H1 (cell line): ENCODE measurements around the gene UBE3C. TPM values are rescaled to one million over a fixed set of nuclear protein-coding genes. Genes with fewer than 3 reads are reported as not detected.

Source experiments
- CTCF ChIA-PET: fragments of 300-600 bp; sonication (Branson Sonifier 250); formaldehyde crosslinking; loops from one replicate; lab custom pipeline; 2021; ENCODE audit not compliant: partially characterized antibody; lab: Charles Lee
- POLR2A ChIA-PET: fragments of 300-600 bp; sonication (Branson Sonifier 250); formaldehyde crosslinking; loops from one replicate; lab custom pipeline; 2021; ENCODE audit warnings: inconsistent platforms; ENCODE audit not compliant: partially characterized antibody; lab: Charles Lee
- DNase-seq, 2 experiments: peaks; one replicate each; pipeline versions ENCODE4 v3.0.0 to v3.0.0-alpha.2; 2010 to 2022; ENCODE audit warnings: low spot score in 2 of 2, low read depth in 1 of 2, mixed read lengths in 1 of 2
- FAIRE-seq: peaks from 2 replicates; lab custom pipeline; 2011; peaks lifted over from hg19 to GRCh38; lab: Jason Lieb, UNC
- H2AFZ ChIP-seq: 2 replicates; pipeline ENCODE4 v1.8.1; 2012; ENCODE audit warnings: low read length, inconsistent platforms
- H2AK5ac ChIP-seq: 2 replicates; pipeline ENCODE4 v1.6.1; 2013; ENCODE audit warnings: low read depth, low read length
- H2BK120ac ChIP-seq: replicated peaks from 2 replicates; pipeline ENCODE3; 2013; ENCODE audit warnings: low read depth, low read length, inconsistent platforms
- H2BK12ac ChIP-seq: 2 replicates; pipeline ENCODE4 v1.6.1; 2013; ENCODE audit warnings: low read depth, low read length
- H2BK15ac ChIP-seq: 2 replicates; pipeline ENCODE4 v1.6.1; 2013; ENCODE audit warnings: low read length
- H2BK20ac ChIP-seq: 2 replicates; pipeline ENCODE4 v1.6.1; 2013; ENCODE audit warnings: low read length
- H2BK5ac ChIP-seq: 2 replicates; pipeline ENCODE4 v1.6.1; 2013; ENCODE audit warnings: low read depth, low read length
- H3K14ac ChIP-seq: 2 replicates; pipeline ENCODE4 v1.6.1; 2013; ENCODE audit warnings: inconsistent platforms; ENCODE audit not compliant: insufficient read length
- H3K18ac ChIP-seq: 2 replicates; pipeline ENCODE4 v1.6.1; 2013; ENCODE audit warnings: low read length; ENCODE audit errors: extremely low read depth
- H3K23ac ChIP-seq: 2 replicates; pipeline ENCODE4 v1.6.1; 2013; ENCODE audit warnings: inconsistent platforms; ENCODE audit not compliant: insufficient read length
- H3K23me2 ChIP-seq: 2 replicates; pipeline ENCODE4 v1.6.1; 2013; ENCODE audit warnings: low read depth, low read length
- H3K27ac ChIP-seq: 2 replicates; pipeline ENCODE4 v1.6.1; 2011; ENCODE audit warnings: low read depth, low read length, inconsistent platforms
- H3K27me3 ChIP-seq, 4 experiments: replicated peaks in 1 of 4; 1 replicate in 1 of 4; 2 replicates in 3 of 4; pipeline versions ENCODE4 v1.6.1 to v1.8.1; 2011 to 2013; ENCODE audit warnings: low read length in 3 of 4, mild to moderate bottlenecking in 3 of 4, inconsistent platforms in 2 of 4, mixed read lengths in 2 of 4, moderate library complexity in 1 of 4; ENCODE audit not compliant: control insufficient read depth in 3 of 4, insufficient read depth in 3 of 4; ENCODE audit errors: extremely low read depth in 1 of 4
- H3K36me3 ChIP-seq, 4 experiments: 2 replicates each; pipeline versions ENCODE4 v1.6.1 to v1.8.1; 2011 to 2013; ENCODE audit warnings: mild to moderate bottlenecking in 4 of 4, low read length in 3 of 4, moderate library complexity in 2 of 4, control low read depth in 1 of 4, inconsistent platforms in 1 of 4; ENCODE audit not compliant: insufficient read depth in 4 of 4, control insufficient read depth in 2 of 4
- H3K4ac ChIP-seq: replicated peaks from 2 replicates; pipeline ENCODE3; 2013; ENCODE audit warnings: low read length, low read depth, mixed read lengths, inconsistent platforms; ENCODE audit not compliant: insufficient read length
- H3K4me1 ChIP-seq, 4 experiments: replicated peaks in 1 of 4; 1 replicate in 1 of 4; 2 replicates in 3 of 4; pipeline versions ENCODE4 v1.6.1 to v1.8.1; 2011 to 2013; ENCODE audit warnings: low read length in 3 of 4, inconsistent platforms in 2 of 4, mixed read lengths in 1 of 4; ENCODE audit not compliant: insufficient read depth in 4 of 4, control insufficient read depth in 3 of 4
- H3K4me2 ChIP-seq, 2 experiments: 2 replicates each; pipeline versions ENCODE4 v1.6.1 to v1.8.1; 2011 to 2013; ENCODE audit warnings: low read depth in 2 of 2, low read length in 2 of 2, control low read depth in 1 of 2, inconsistent platforms in 1 of 2, mild to moderate bottlenecking in 1 of 2; ENCODE audit not compliant: insufficient read depth in 1 of 2
- H3K4me3 ChIP-seq, 4 experiments: fragments of 200-600, 300-600 bp in 1 of 4; sonication (generic), shearing (Covaris generic), sonication (Bioruptor Twin) in 1 of 4; 2 replicates each; pipeline versions ENCODE4 v1.5.1 to v1.8.1; 2011 to 2016; ENCODE audit warnings: low read length in 4 of 4, low read depth in 3 of 4, control low read depth in 2 of 4, inconsistent platforms in 2 of 4, mild to moderate bottlenecking in 2 of 4, mixed read lengths in 1 of 4, moderate library complexity in 1 of 4; ENCODE audit not compliant: insufficient read depth in 2 of 4; ENCODE audit errors: extremely low read depth in 1 of 4
- H3K56ac ChIP-seq: replicated peaks from 2 replicates; pipeline ENCODE3; 2013; ENCODE audit warnings: low read depth, mild to moderate bottlenecking, mixed read lengths, low read length, inconsistent platforms; ENCODE audit not compliant: insufficient read length
- H3K79me1 ChIP-seq: 2 replicates; pipeline ENCODE4 v1.6.1; 2013; ENCODE audit warnings: low read depth, low read length, control low read depth
- H3K79me2 ChIP-seq, 2 experiments: 2 replicates each; pipeline versions ENCODE4 v1.6.1 to v1.8.1; 2012 to 2013; ENCODE audit warnings: low read length in 2 of 2, mild to moderate bottlenecking in 2 of 2, inconsistent platforms in 1 of 2; ENCODE audit not compliant: insufficient read depth in 2 of 2, control insufficient read depth in 1 of 2
- H3K9ac ChIP-seq, 4 experiments: replicated peaks in 1 of 4; 1 replicate in 1 of 4; 2 replicates in 3 of 4; pipeline versions ENCODE4 v1.6.1 to v1.8.1; 2011 to 2013; ENCODE audit warnings: low read depth in 3 of 4, low read length in 3 of 4, control low read depth in 2 of 4, mild to moderate bottlenecking in 2 of 4, moderate library complexity in 2 of 4, inconsistent platforms in 1 of 4; ENCODE audit errors: extremely low read depth in 1 of 4
- H3K9me3 ChIP-seq, 2 experiments: 2 replicates each; pipeline versions ENCODE4 v1.6.1 to v1.8.1; 2012 to 2013; ENCODE audit warnings: mild to moderate bottlenecking in 2 of 2, moderate library complexity in 2 of 2, control low read depth in 1 of 2, inconsistent platforms in 1 of 2, low read depth in 1 of 2, low read length in 1 of 2, mixed read lengths in 1 of 2; ENCODE audit not compliant: insufficient read depth in 2 of 2
- H4K20me1 ChIP-seq, 2 experiments: replicated peaks in 1 of 2; 2 replicates each; pipeline versions ENCODE3 to v1.8.1; 2011 to 2013; ENCODE audit warnings: inconsistent platforms in 2 of 2, low read length in 2 of 2, mild to moderate bottlenecking in 1 of 2; ENCODE audit not compliant: insufficient read depth in 2 of 2, control insufficient read depth in 1 of 2
- H4K5ac ChIP-seq: 2 replicates; pipeline ENCODE4 v1.6.1; 2013; ENCODE audit warnings: low read length, low read depth, mixed read lengths, inconsistent platforms; ENCODE audit not compliant: insufficient read length
- H4K8ac ChIP-seq: 2 replicates; pipeline ENCODE4 v1.8.0; 2013; ENCODE audit warnings: mild to moderate bottlenecking, moderate library complexity, low read length, inconsistent platforms; ENCODE audit not compliant: insufficient read depth; ENCODE audit errors: extremely low read depth
- H4K91ac ChIP-seq: replicated peaks from 2 replicates; pipeline ENCODE3; 2013; ENCODE audit warnings: low read length, mixed read lengths, inconsistent platforms; ENCODE audit not compliant: insufficient read length
- ASH2L ChIP-seq: fragments of 200-600, 300-600 bp; sonication (generic); IDR thresholded peaks from one replicate; pipeline ENCODE4 v1.7.1; 2017; ENCODE audit warnings: low read length
- CREB1 ChIP-seq: IDR thresholded peaks from 2 replicates; pipeline ENCODE4 v1.6.1; 2012; ENCODE audit warnings: inconsistent platforms
- KDM5A ChIP-seq: fragments of 200-600 bp; IDR thresholded peaks from 2 replicates; pipeline ENCODE4 v1.7.1; 2012; ENCODE audit warnings: mild to moderate bottlenecking, low read length, inconsistent platforms, mixed read lengths
- WGBS, 2 experiments: shearing (Covaris generic) in 1 of 2; methylation state at CpG; one replicate each; pipeline versions ENCODE4 v1.1.6 to v1.1.7; 2013 to 2015; ENCODE audit warnings: low lambda C conversion rate in 2 of 2, mixed read lengths in 2 of 2, inconsistent platforms in 1 of 2, low coverage in 1 of 2, missing lambda C conversion rate in 1 of 2; ENCODE audit not compliant: insufficient replicate concordance in 2 of 2, insufficient coverage in 1 of 2, insufficient read length in 1 of 2; ENCODE audit errors: extremely low coverage in 1 of 2, missing lambda C conversion rate in 1 of 2; 5-methylcytosine and 5-hydroxymethylcytosine counted together
- polyA plus RNA-seq, 7 experiments: library from polyadenylated mRNA; depleted of rRNA in 3 of 7; stranded (reverse) in 5 of 7; unstranded in 2 of 7; fragments of >200 nt in 5 of 7; fragments of 200-250 nt in 2 of 7; gene quantifications; 1 replicate in 5 of 7; 2 replicates in 1 of 7; 4 replicates in 1 of 7; pipeline versions ENCODE4 v1.2.1 to v1.2.3, GENCODE V29; 2011 to 2013; ENCODE audit warnings: missing spikeins in 2 of 7, mixed read lengths in 2 of 7
- total RNA-seq: library from RNA; stranded (reverse); fragmentation: NEBNext Ultra II Directional; extraction: Animal tissue kit (Norgen Biotek cat#: 25700); gene quantifications from 2 replicates; pipeline ENCODE4 v1.2.1, GENCODE V29; 2021

UBE3C gene
- total and polyA plus RNA-seq, 2 of the 8 experiments (the other 6 are each of a cell fraction or from before 2014, with no cell fraction given): 32.0 to 54.1 TPM

- H2BK20ac ChIP-seq: no peak overlapping the region
- H3K4me2 ChIP-seq: no peak overlapping the region
- TF ChIP-seq ASH2L (no peak), CREB1 (no peak), KDM5A (no peak)
- H3K56ac ChIP-seq: no peak overlapping the region
- no peak overlapping the region for H3K23ac ChIP-seq
- no peak overlapping the region for H2AK5ac ChIP-seq
- no peak overlapping the region for H4K91ac ChIP-seq
- H3K18ac ChIP-seq: no peak overlapping the region
- ChIA-PET POLR2A (no interaction called here), CTCF (interaction anchor here (0.7 to 17.0 kb wide), 3 partner anchors 7 to 30 kb away, joined by 3 to 207 read pairs (median 207); no protein-coding TSS in a partner anchor)
- no peak overlapping the region for H4K8ac ChIP-seq
- H3K4ac ChIP-seq: no peak overlapping the region
- H2BK120ac ChIP-seq: no peak overlapping the region
- H3K27me3 ChIP-seq: no peaks in the 10 kb centered on the region
- H3K79me2 ChIP-seq: no peaks in the 10 kb centered on the region
- no peak overlapping the region for H3K14ac ChIP-seq
- H3K79me1 ChIP-seq: no peaks in the 10 kb centered on the region; the same call in 1 of the 2 replicates
- no peaks in the 10 kb centered on the region for H3K23me2 ChIP-seq
- no peak overlapping the region for H3K9ac ChIP-seq
- FAIRE-seq (no peak), DNase-seq (no peak)
- no peak overlapping the region for H3K27ac ChIP-seq
- no peak overlapping the region for H2BK15ac ChIP-seq
- H4K5ac ChIP-seq: no peak overlapping the region
- peaks cover 9 to 46% (median 18%) of the 10 kb centered on the region in 4 experiments; a peak in 7 of 8 replicates for H3K36me3 ChIP-seq
- no peak overlapping the region for H2BK12ac ChIP-seq
- no peaks in the 10 kb centered on the region for H3K9me3 ChIP-seq
- peaks cover 2 to 3% of the 10 kb centered on the region in 2 experiments for H4K20me1 ChIP-seq
- no peaks in the 10 kb centered on the region for H3K4me1 ChIP-seq
- H2AFZ ChIP-seq: no peak overlapping the region
- H2BK5ac ChIP-seq: no peak overlapping the region
- no peak overlapping the region for H3K4me3 ChIP-seq
- WGBS, 2 experiments: 91% methylated on average over 2 of the region's 2 CpGs; no CpG with 5 or more reads in 1 of the 2 experiments
Measured at GRCh38 chr7:157235357-157236333, 96.9 kb downstream of the UBE3C start.
